ENCODE results near the gene PEX1.
"Not testable (repeated sequence)": the region's sequence is repeated elsewhere in the genome, so short reads cannot be mapped to it uniquely, and the experiment has no call there.

- not testable (repeated sequence) for TF ChIP-seq CTCF (conservative IDR thresholded peaks at IDR 0.05; ENCODE audit: low read depth in 2 of 2); REST (IDR thresholded peaks at IDR 0.05; ENCODE audit: unreplicated experiment); JUNB (IDR thresholded peaks at IDR 0.05; ENCODE audit: unreplicated experiment); EZH2 (IDR thresholded peaks at IDR 0.05; ENCODE audit: low read depth, unreplicated experiment); POLR2AphosphoS5 (IDR thresholded peaks at IDR 0.05; ENCODE audit: low read depth); EZH2phosphoT487 (IDR thresholded peaks at IDR 0.05; ENCODE audit: unreplicated experiment); CREB1 (CRISPR knock-in tag; IDR thresholded peaks at IDR 0.05; ENCODE audit: low read depth); ZNF331 (CRISPR knock-in tag; IDR thresholded peaks at IDR 0.05; ENCODE audit: low read depth); ETS1 (IDR thresholded peaks at IDR 0.05); STAT1 (IDR thresholded peaks at IDR 0.05; ENCODE audit: unreplicated experiment); NANOG (IDR thresholded peaks at IDR 0.05; ENCODE audit: borderline replicate concordance); ZNF462 (CRISPR knock-in tag; IDR thresholded peaks at IDR 0.05)
Observed at GRCh38 chr7:92484226-92484625, 44.1 kb downstream of the PEX1 start.

Measured in GM23338 (cell line).